Ishikawa (cell line): ENCODE data around the gene C20orf202.

Source experiments
- CEBPB ChIP-seq: IDR thresholded peaks from 2 replicates; pipeline ENCODE4 v1.6.1; 2012
- CREB1 ChIP-seq: IDR thresholded peaks from 2 replicates; pipeline ENCODE4 v1.6.1; 2012; ENCODE audit warnings: low read depth
- EGR1 ChIP-seq: IDR thresholded peaks from 2 replicates; pipeline ENCODE4 v1.6.1; 2012
- EP300 ChIP-seq: IDR thresholded peaks from 2 replicates; pipeline ENCODE4 v1.6.1; 2012; ENCODE audit warnings: borderline replicate concordance
- FOXM1 ChIP-seq: IDR thresholded peaks from 2 replicates; pipeline ENCODE4 v1.6.1; 2012; ENCODE audit warnings: low read depth, borderline replicate concordance
- NFIC ChIP-seq: IDR thresholded peaks from 2 replicates; pipeline ENCODE4 v1.6.1; 2012
- RAD21 ChIP-seq: IDR thresholded peaks from 2 replicates; pipeline ENCODE4 v1.6.1; 2012; ENCODE audit warnings: low read depth
- TAF1 ChIP-seq: IDR thresholded peaks from 2 replicates; pipeline ENCODE4 v1.6.1; 2012; ENCODE audit warnings: low read depth, mild to moderate bottlenecking
- TCF12 ChIP-seq: IDR thresholded peaks from 2 replicates; pipeline ENCODE4 v1.6.1; 2012; ENCODE audit warnings: low read depth
- TEAD4 ChIP-seq: IDR thresholded peaks from 2 replicates; pipeline ENCODE4 v1.6.1; 2012
- YY1 ChIP-seq: IDR thresholded peaks from 2 replicates; pipeline ENCODE4 v1.6.1; 2012; ENCODE audit warnings: low read depth
- ZBTB7A ChIP-seq: IDR thresholded peaks from 2 replicates; pipeline ENCODE4 v1.6.1; 2012; ENCODE audit warnings: low read depth
- TF ChIP-seq, protein P1 (sequence below): IDR thresholded peaks from 2 replicates; pipeline ENCODE4 v1.6.1; 2012; ENCODE audit warnings: low read depth, mild to moderate bottlenecking
- TF ChIP-seq, protein P2 (sequence below): IDR thresholded peaks from 2 replicates; pipeline ENCODE4 v1.6.1; 2012
- TF ChIP-seq, protein P3 (sequence below): IDR thresholded peaks from 2 replicates; pipeline ENCODE4 v1.6.1; 2012

The C20orf202 gene

DNA sequence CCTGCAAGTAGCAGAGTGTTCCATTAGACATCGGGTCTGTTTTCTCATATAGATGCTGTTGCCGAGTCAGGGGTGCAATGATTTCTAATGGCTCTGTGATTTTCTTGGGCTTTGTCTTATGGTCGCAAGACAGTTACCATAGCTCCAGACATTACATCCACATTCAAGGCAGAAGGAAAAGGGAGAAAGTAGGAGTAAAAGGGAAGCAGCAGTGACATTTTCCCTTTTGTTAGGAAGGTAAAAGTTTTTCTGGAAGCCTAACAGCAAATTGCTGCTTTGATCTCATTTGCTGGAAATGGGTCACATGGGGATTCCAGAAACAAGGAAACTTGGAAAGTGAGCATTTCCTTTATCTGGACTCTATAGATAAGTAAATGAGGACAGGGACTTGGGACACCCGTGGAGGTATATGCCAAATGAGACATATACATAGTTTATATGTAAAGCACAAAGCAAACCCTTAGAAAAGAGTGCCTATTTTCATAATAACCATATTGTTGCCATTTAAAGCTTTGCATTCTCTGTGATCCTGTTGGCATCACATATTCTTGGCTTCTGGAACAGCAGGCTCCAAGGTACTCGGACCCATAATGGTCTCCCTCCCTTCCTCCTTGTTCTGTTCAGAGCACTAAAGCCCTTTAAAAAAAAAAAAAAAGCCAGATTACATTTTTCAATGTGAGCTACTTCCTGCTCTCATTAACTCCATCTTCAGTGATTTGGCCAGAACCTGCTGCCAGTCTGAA is at the start of gene C20orf202:
TSS of gene C20orf202 (plus strand) at position 693 of the 743 bp plus-strand sequence. CDS start 132 bp downstream, outside the sequence.
- no peak for TF ChIP-seq CEBPB
- no peak for TF ChIP-seq FOXM1
- TF ChIP-seq TAF1, result no peak
- no peak for TF ChIP-seq RAD21
- TF ChIP-seq, protein P1, sequence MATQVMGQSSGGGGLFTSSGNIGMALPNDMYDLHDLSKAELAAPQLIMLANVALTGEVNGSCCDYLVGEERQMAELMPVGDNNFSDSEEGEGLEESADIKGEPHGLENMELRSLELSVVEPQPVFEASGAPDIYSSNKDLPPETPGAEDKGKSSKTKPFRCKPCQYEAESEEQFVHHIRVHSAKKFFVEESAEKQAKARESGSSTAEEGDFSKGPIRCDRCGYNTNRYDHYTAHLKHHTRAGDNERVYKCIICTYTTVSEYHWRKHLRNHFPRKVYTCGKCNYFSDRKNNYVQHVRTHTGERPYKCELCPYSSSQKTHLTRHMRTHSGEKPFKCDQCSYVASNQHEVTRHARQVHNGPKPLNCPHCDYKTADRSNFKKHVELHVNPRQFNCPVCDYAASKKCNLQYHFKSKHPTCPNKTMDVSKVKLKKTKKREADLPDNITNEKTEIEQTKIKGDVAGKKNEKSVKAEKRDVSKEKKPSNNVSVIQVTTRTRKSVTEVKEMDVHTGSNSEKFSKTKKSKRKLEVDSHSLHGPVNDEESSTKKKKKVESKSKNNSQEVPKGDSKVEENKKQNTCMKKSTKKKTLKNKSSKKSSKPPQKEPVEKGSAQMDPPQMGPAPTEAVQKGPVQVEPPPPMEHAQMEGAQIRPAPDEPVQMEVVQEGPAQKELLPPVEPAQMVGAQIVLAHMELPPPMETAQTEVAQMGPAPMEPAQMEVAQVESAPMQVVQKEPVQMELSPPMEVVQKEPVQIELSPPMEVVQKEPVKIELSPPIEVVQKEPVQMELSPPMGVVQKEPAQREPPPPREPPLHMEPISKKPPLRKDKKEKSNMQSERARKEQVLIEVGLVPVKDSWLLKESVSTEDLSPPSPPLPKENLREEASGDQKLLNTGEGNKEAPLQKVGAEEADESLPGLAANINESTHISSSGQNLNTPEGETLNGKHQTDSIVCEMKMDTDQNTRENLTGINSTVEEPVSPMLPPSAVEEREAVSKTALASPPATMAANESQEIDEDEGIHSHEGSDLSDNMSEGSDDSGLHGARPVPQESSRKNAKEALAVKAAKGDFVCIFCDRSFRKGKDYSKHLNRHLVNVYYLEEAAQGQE, result no peak
- no peak for TF ChIP-seq YY1
- no peak for TF ChIP-seq EP300

DNA sequence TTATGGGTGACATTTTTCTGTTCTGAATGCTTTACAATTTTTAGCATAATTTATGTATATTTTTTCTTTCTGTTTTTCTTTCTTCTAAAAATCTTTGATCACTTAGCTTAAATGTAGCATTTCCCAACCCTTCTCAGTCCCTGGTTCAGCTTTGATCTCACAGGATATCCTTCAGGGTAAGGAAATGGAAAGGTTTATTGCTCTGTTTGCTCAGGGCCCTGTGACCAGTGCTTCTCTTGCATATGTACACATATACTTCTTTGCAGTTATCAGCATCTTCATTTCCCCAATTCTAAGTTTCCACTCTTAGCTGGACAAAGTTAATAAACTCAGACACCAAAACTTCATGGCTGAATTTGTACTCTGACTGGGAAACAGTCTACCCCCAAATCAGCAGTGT is 49.0 kb upstream of the C20orf202 start:
- no peak for TF ChIP-seq FOXM1
- TF ChIP-seq YY1, result no peak

DNA sequence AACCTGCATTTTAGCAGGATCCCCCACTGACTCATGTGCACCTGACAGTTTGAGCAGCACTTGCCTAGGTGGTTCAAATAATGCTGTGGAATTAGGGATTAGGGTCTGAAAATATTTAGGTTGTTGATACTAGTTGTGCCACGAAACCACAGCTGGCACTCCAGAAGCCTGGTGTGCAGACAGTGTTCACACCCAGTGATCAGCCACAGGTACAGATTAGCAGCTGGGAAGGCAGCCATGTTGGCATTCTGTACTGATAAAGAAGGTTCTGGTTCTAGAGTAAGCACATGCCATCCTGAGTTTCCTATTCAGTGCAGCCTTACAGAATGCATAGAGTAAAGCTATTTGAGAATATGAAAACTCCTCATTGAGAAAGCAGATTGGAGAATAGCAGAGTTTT is 48.6 kb upstream of the C20orf202 start:
- no peak for TF ChIP-seq NFIC
- TF ChIP-seq TAF1, result no peak
- no peak for TF ChIP-seq ZBTB7A
- no peak for TF ChIP-seq EGR1
- TF ChIP-seq FOXM1, result no peak
- no peak for TF ChIP-seq CREB1
- TF ChIP-seq, protein P2, sequence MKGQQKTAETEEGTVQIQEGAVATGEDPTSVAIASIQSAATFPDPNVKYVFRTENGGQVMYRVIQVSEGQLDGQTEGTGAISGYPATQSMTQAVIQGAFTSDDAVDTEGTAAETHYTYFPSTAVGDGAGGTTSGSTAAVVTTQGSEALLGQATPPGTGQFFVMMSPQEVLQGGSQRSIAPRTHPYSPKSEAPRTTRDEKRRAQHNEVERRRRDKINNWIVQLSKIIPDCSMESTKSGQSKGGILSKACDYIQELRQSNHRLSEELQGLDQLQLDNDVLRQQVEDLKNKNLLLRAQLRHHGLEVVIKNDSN, result no peak
- no peak for TF ChIP-seq TEAD4
- TF ChIP-seq, protein P1, result no peak
- TF ChIP-seq YY1, result no peak

DNA sequence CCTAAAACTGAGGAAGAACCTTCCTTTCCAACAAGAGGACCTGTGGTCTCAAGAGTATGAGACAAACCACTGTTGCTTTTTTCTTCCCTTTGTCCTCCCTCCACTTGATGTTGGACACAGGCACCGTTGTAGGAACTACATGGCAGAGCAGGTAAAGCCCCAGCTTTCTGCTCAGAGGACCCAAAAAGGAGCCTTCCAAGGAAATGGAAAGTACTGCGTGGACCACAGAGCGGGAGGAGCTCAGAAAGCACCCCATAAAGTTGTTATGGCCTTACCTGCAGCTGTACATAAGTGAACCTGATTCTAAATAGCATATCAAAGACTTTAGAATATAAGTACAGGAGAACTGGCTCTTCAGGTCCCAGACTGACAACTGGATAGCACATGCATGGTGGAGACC is 47.9 kb upstream of the C20orf202 start:
- TF ChIP-seq NFIC, result no peak
- TF ChIP-seq CEBPB, result no peak
- TF ChIP-seq TCF12, result no peak
- TF ChIP-seq ZBTB7A, result no peak
- TF ChIP-seq EP300, result no peak
- TF ChIP-seq, protein P2, result no peak
- TF ChIP-seq, protein P1, result no peak
- TF ChIP-seq, protein P3, sequence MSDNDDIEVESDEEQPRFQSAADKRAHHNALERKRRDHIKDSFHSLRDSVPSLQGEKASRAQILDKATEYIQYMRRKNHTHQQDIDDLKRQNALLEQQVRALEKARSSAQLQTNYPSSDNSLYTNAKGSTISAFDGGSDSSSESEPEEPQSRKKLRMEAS, result no peak
- no peak for TF ChIP-seq YY1
- no peak for TF ChIP-seq TEAD4
- TF ChIP-seq FOXM1, result no peak
- TF ChIP-seq TAF1, result no peak
- no peak for TF ChIP-seq CREB1
- TF ChIP-seq EGR1, result no peak
- TF ChIP-seq RAD21, result no peak

DNA sequence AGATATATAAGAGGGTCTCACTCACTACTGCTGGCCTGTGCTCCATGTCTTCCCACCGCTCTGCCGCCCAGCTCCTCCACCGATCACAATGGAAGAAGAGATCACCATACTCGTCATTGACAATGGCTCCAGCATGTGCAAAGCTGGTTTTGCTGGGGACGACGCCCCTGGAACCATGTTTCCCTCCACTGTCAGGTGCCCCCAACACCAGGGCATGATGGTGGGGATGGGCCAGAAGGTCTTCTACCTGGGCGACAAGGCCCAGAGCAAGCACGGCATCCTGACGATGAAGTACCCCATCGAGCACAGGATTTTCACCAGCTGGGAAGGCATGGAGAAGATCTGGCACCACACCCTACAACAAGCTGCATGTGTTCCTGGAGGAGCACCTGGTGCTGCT is 42.8 kb upstream of the C20orf202 start:
- TF ChIP-seq, protein P2, result no peak
- TF ChIP-seq FOXM1 (no peak), TCF12 (no peak), RAD21 (no peak), EGR1 (no peak), YY1 (no peak), CREB1 (no peak), TEAD4 (no peak), ZBTB7A (no peak), TAF1 (no peak), CEBPB (no peak), EP300 (no peak), NFIC (no peak)
- TF ChIP-seq, protein P3, result no peak
- TF ChIP-seq, protein P1, result no peak
